Activated CD4-positive, alpha-beta T cell treated with anti-CD3 and anti-CD28 coated beads, Interleukin-2, amount 10 ng/mL, durations not matched to agents 7 days and 5 days (primary cell): Measurements from ENCODE around the gene TLCD1. TPM values are rescaled to one million over a fixed set of nuclear protein-coding genes. Genes with fewer than 3 reads are reported as not detected.
"Not testable (repeated sequence)": the region's sequence is repeated elsewhere in the genome, so short reads cannot be mapped to it uniquely, and the experiment has no call there.

Experiments
- CTCF ChIA-PET: fragments of 350-600 bp; sonication (Branson Sonifier 250); formaldehyde crosslinking; loops from one replicate; lab custom pipeline; 2021; ENCODE audit warnings: antibody characterized with exemption; lab: Charles Lee
- POLR2A ChIA-PET: fragments of 350-600 bp; sonication (Branson Sonifier 250); formaldehyde crosslinking; loops from one replicate; lab custom pipeline; 2021; ENCODE audit warnings: antibody characterized with exemption; lab: Charles Lee
- DNase-seq: peaks from one replicate; pipeline ENCODE4 v3.0.0-alpha.2; 2020
- H3K27ac Mint-ChIP-seq: one replicate; pipeline ENCODE4 v1.8.0; 2021; ENCODE audit warnings: mild to moderate bottlenecking, moderate library complexity, mixed read lengths
- H3K27me3 Mint-ChIP-seq: one replicate; pipeline ENCODE4 v1.8.0; 2021; ENCODE audit warnings: mixed read lengths
- H3K36me3 Mint-ChIP-seq: one replicate; pipeline ENCODE4 v1.8.0; 2021; ENCODE audit warnings: low read depth, mixed read lengths
- H3K4me1 Mint-ChIP-seq: one replicate; pipeline ENCODE4 v1.8.0; 2021; ENCODE audit warnings: mixed read lengths
- H3K4me3 Mint-ChIP-seq: one replicate; pipeline ENCODE4 v1.8.0; 2021; ENCODE audit warnings: mild to moderate bottlenecking, moderate library complexity, mixed read lengths
- H3K9me3 Mint-ChIP-seq: one replicate; pipeline ENCODE4 v1.8.0; 2021; ENCODE audit warnings: mixed read lengths
- total RNA-seq, 2 experiments: library from RNA; stranded (reverse); gene quantifications; one replicate each; pipeline ENCODE4 v1.2.3, GENCODE V29; 2021

The TLCD1 gene
- total RNA-seq, 2 experiments from 2014 or later, result 2.1 to 2.3 TPM

DNA sequence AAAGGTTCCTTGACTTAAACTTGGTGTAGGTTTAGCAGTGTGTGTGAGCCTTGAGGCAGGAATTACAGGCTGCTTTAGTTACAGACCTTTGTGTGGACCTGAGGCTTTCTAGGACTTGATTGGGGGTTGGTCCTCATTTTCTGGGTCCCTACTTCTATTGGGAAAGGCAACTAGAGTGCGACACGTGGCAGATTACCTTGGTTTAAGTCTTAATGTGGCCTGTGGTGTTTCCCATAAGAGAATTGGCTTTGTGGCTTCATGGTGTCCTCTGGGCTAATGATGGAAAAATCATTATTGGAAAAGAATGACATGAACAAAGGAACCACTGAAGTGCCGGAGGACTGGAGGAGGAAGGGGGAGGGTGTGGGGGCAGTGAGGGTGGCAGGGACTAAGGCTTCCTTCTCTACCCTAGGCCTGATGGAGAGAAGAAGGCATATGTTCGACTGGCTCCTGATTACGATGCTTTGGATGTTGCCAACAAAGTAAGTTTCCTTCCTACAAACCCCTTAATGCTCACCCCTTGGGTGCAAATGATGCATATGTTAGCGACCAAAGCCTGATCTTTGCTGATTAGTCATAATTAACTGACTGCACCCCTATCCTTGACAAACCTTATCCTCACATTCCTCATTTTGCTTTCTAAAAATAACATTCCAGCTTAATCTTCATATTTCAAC lies 2.7 kb downstream of the TLCD1 start:
- H3K27ac Mint-ChIP-seq, result peak overlapping the region; percentile 71
- ChIA-PET CTCF (interaction anchor here (1.1 kb wide), 1 partner anchor 27 kb away, joined by 3 read pairs; no protein-coding TSS in a partner anchor), POLR2A (no interaction called here)
- no peak for DNase-seq
- H3K4me1 Mint-ChIP-seq, result peaks cover 77% of the 10 kb centered on the region
- peaks cover 51% of the 10 kb centered on the region for H3K36me3 Mint-ChIP-seq
- no peaks in the 10 kb centered on the region for H3K27me3 Mint-ChIP-seq
- no peaks in the 10 kb centered on the region for H3K9me3 Mint-ChIP-seq
- H3K4me3 Mint-ChIP-seq, result no peak overlapping the region

DNA sequence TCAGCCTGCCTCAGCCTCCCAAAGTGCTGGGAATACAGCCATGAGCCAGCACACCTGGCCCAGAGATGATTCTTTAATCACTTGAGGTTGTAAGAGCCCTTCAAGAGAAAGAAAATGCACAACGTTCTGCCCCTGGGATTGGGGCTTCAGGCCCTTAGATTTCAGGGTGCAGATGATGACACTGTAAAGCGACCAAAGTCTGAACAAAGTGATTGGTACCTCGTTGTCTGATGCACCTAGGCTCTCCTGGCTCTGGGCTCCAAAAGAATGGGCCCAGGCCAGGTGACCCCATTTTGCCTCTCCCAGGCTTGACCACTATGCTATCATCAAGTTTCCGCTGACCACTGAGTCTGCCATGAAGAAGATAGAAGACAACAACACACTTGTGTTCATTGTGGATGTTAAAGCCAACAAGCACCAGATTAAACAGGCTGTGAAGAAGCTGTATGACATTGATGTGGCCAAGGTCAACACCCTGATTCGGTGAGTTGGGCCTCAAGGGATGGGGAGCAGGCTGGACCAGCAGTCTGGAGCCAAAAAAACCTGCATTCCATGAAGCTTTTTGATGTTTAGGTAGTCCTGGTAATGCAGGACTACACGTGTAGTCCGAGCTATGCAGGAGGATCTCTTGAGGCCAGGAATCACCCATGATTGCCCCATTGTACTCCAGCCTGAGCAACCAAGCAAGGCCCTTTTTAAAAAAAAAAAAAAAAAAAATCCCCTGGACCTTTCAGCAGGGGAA lies 3.4 kb downstream of the TLCD1 start:
- POLR2A ChIA-PET, result no interaction called here
- no peak for DNase-seq
- Mint-ChIP-seq H3K4me1 (peaks cover 77% of the 10 kb centered on the region), H3K4me3 (peak overlapping the region; percentile 95), H3K27ac (peak overlapping the region; percentile 44), H3K27me3 (no peaks in the 10 kb centered on the region), H3K9me3 (no peaks in the 10 kb centered on the region), H3K36me3 (peaks cover 51% of the 10 kb centered on the region)
- CTCF ChIA-PET, result interaction anchor here (0.7 to 2.4 kb wide), 2 partner anchors 22 to 230 kb away, joined by 3 to 7 read pairs; no protein-coding TSS in a partner anchor

DNA sequence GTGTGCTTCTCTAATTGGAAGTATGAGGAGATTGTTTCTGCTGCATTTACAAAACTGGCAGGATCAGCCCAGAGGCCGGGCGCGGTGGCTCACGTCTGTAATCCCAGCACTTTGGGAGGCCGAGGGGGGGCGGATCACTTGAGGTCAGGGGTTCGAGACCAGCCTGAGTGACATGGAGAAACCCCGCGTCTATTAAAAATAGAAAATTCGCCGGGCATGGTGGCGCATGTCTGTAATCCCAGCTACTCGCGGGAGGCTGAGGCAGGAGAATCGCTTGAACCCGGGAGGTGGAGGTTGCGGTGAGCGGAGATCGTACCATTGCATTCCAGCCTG lies 5.1 kb downstream of the TLCD1 start:
- not testable (repeated sequence) for H3K27me3 Mint-ChIP-seq, DNase-seq, H3K9me3 Mint-ChIP-seq
- H3K4me1 Mint-ChIP-seq, result peaks cover 65% of the 10 kb centered on the region
- ChIA-PET CTCF (interaction anchor here (0.6 to 2.4 kb wide), 4 partner anchors 8 to 30 kb away, joined by 3 to 19 read pairs (median 6); partner anchors contain the start of genes NEK8 and PROCA1), POLR2A (interaction anchor here (1.8 kb wide), 1 partner anchor 7 kb away, joined by 12 read pairs; the partner anchor contains the start of gene NEK8)
- peaks cover 51% of the 10 kb centered on the region for H3K36me3 Mint-ChIP-seq
- H3K27ac Mint-ChIP-seq, result peak overlapping the region; percentile 97
- peak overlapping the region; percentile 95 for H3K4me3 Mint-ChIP-seq

DNA sequence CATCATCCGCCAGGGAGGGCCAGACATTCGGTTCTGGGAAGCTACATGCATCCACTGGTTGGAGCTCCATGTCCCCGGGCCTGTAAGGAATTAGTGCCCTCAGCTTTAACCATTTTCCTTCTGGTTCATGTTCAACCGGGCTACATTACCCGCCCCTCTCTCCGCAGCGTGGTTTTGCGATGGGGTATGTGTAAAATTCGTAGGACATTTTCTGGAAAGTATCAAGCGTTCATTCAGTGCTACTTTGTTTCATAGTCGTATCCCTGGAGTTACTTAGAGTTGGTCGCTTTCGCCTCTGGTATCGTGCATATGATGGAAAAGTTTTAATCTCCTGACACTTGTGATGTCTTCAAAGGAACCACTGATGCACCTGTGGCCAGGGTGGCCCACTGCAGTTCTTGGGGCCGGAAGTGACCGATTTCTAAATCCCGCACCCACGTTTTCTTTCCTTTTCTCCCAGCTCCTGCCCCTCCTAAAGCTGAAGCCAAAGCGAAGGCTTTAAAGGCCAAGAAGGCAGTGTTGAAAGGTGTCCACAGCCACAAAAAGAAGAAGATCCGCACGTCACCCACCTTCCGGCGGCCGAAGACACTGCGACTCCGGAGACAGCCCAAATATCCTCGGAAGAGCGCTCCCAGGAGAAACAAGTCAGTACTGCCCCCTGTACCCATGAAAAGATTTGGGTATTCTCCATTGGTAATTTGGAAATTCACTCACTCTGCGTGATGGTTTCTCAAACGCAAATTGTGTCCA lies 5.6 kb downstream of the TLCD1 start:
- ChIA-PET POLR2A (interaction anchor here (1.1 to 1.8 kb wide), 2 partner anchors 8 to 231 kb away, joined by 10 to 12 read pairs; partner anchors contain the start of genes NEK8 and PHF12), CTCF (interaction anchor here (0.6 to 2.5 kb wide), 10 partner anchors 8 to 233 kb away, joined by 3 to 19 read pairs (median 6); partner anchors contain the start of genes NEK8, PHF12 and PROCA1)
- Mint-ChIP-seq H3K4me1 (peaks cover 61% of the 10 kb centered on the region), H3K36me3 (peaks cover 51% of the 10 kb centered on the region), H3K27me3 (peaks cover 6% of the 10 kb centered on the region), H3K9me3 (no peaks in the 10 kb centered on the region), H3K4me3 (peak overlapping the region; percentile 95), H3K27ac (peak overlapping the region; percentile 97)
- DNase-seq, result peak; percentile 47

DNA sequence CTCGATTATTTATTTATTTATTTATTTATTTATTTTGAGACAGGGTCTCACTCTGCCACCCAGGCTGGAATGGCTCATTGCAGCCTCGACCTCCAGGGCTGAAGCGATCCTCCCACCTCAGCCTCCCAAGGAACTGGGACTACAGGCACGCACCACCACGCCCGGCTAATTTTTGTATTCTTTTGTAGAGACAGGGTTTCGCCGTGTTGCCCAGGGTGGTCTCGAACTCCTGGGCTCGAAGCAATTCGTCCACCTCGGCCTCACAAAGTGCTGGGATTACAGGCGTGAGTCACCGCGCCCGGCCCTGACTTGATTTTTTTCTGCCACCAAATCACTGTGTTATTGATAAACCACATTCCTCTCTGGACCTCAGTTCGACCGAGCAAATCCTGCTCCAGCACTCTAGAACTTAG lies 7.0 kb downstream of the TLCD1 start:
- ChIA-PET POLR2A (interaction anchor here (0.7 to 1.8 kb wide), 6 partner anchors 8 to 233 kb away, joined by 3 to 12 read pairs (median 4); partner anchors contain the start of genes NEK8, PHF12, PIGS and SDF2), CTCF (interaction anchor here (0.6 to 2.5 kb wide), 10 partner anchors 8 to 234 kb away, joined by 3 to 19 read pairs (median 6); partner anchors contain the start of genes NEK8, PHF12 and PROCA1)
- Mint-ChIP-seq H3K27me3 (peaks cover 13% of the 10 kb centered on the region), H3K36me3 (peaks cover 39% of the 10 kb centered on the region), H3K27ac (peak overlapping the region; percentile 97), H3K4me3 (peak overlapping the region; percentile 95), H3K9me3 (no peaks in the 10 kb centered on the region), H3K4me1 (peaks cover 47% of the 10 kb centered on the region)
- no peak for DNase-seq

DNA sequence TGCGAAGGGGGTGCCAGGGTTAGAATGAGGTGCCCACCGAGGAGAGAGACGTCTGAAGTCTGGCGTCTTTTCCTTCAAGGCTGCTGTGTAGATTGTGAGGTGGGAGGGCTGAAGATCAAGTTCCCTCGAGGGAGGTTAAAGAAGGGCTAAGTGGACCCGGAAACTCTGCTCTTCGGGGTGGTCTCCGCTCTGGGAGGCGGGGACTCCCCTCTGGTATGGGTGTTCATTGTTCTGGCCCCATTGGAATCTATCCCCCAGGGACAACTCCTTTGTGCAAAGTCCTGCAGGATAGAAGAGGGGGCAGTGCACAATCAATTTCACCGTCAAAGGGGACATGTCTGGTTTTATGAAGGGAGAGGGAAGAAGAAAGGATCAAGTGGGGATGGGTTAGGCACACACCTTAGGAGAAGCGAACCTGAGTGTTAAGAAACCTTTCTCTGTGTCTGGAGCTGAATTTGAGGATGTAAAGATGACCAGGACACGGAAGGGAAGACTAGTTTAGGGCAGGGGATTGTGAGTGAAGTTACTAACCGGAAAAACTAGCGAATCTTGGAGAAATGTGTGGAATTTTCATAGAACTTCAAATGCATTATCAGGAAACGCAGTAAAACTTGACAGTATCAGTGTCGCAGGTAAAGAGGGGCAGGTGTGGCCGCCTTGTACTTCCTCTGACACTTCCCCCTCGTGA lies 7.6 kb downstream of the TLCD1 start:
- Mint-ChIP-seq H3K36me3 (peaks cover 34% of the 10 kb centered on the region), H3K27me3 (peaks cover 13% of the 10 kb centered on the region), H3K9me3 (no peaks in the 10 kb centered on the region), H3K4me3 (peak overlapping the region; percentile 70), H3K4me1 (peaks cover 42% of the 10 kb centered on the region), H3K27ac (peak overlapping the region; percentile 82)
- CTCF ChIA-PET, result interaction anchor here (2.5 kb wide), 1 partner anchor 31 kb away, joined by 13 read pairs; no protein-coding TSS in a partner anchor
- no peak for DNase-seq
- POLR2A ChIA-PET, result interaction anchor here (1.0 kb wide), 1 partner anchor 57 kb away, joined by 3 read pairs; the partner anchor contains the start of genes SDF2 and SUPT6H

DNA sequence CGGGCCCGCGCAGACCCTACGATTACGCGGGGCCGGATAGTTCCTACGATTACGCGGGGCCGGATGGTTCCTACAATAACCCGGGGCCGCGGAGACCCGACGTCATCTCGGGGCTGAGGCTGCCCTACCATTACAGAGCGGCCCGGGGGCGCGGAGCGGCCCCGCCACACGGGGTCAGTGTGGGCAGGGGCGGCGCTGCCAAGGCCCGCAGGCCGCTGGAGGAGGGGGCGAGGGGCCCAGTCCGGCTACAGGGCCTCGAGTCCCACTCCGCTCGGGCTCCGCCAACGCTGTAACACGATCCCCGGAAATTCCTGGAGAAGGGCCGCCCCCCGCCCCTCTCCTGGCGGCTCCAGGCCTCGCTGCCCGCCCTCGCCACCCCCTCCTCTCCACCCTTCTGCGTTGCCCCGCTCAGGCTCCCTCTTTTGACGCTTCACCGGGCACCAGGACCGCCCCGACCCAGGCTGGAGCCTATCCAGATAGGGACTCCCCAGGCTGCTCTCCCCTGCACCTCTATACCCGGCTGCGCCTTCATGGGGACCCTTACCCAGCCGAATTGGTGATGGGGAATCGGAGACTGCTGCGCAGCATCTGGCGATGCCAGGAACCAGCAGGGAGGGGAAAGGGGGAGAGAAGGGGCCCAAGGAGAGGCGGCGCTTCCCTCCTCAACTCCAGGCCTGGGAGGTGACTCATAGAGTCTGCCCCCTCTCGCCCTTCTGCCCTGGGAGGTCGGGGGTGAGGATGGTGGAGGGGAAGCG lies 8.3 kb downstream of the TLCD1 start, which contains the start of gene RAB34:
RAB34 (minus strand) TSS at position 291 of the 755 bp plus-strand sequence. CDS start 602 bp downstream, outside the sequence.
- POLR2A ChIA-PET, result no interaction called here
- peaks cover 13% of the 10 kb centered on the region for H3K27me3 Mint-ChIP-seq
- peaks cover 38% of the 10 kb centered on the region for H3K4me1 Mint-ChIP-seq
- peak within 1 kb of the TSS; percentile 70 for H3K4me3 Mint-ChIP-seq
- CTCF ChIA-PET, result interaction anchor here (2.5 to 7.7 kb wide), 2 partner anchors 10 to 32 kb away, joined by 13 to 69 read pairs; partner anchors contain the start of genes NEK8 and TLCD1
- peaks cover 28% of the 10 kb centered on the region for H3K36me3 Mint-ChIP-seq
- no peak for DNase-seq
- H3K27ac Mint-ChIP-seq, result peak within 1 kb of the TSS; percentile 82
- H3K9me3 Mint-ChIP-seq, result no peaks in the 10 kb centered on the region

DNA sequence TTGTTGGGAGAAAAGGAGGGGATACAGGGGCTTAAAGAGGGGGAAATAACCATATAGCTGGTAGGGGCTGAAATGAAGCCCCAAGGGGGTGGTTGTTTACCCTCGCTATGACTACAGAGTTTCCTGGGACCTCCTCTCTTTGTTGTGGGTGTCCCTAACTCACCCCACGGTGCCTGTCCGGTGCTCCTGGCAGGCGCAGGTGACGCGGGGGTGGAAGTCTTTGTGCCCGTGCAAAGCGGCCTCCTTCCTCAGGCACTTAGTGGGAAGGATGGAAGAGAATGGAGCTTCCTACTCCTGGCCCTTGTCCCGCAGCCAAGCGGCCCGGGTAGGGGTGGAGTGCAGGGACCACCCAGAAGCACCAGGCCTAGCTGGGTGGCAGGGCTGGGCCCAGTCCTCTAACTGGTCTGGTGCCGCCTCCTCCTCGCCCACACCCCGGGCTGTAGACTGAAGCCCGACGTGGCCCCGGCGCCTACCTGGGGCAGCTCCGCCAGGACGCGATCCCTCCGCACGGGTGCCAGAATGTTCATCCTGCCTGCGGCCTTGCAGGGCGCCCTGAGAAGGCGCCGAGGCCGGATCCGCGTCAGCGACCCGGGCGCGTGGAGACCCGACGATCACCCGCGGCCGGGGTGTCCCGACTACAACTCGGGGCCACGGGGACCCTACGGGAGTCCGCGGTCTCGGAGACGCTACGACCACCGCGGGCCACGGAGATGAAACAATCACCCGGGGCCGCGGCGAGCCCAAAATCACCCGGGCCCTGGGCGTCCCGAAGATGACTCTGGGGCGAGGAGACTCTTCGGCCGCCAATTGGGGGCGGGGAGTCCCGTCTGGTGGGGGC lies 9.1 kb downstream of the TLCD1 start:
- Mint-ChIP-seq H3K27me3 (peaks cover 13% of the 10 kb centered on the region), H3K9me3 (no peaks in the 10 kb centered on the region), H3K36me3 (peaks cover 20% of the 10 kb centered on the region), H3K4me1 (peaks cover 36% of the 10 kb centered on the region), H3K4me3 (peak overlapping the region; percentile 60), H3K27ac (no peak overlapping the region)
- ChIA-PET POLR2A (no interaction called here), CTCF (interaction anchor here (0.9 to 7.7 kb wide), 3 partner anchors 9 to 70 kb away, joined by 3 to 69 read pairs (median 4); partner anchors contain the start of genes NEK8 and TLCD1)
- no peak for DNase-seq

DNA sequence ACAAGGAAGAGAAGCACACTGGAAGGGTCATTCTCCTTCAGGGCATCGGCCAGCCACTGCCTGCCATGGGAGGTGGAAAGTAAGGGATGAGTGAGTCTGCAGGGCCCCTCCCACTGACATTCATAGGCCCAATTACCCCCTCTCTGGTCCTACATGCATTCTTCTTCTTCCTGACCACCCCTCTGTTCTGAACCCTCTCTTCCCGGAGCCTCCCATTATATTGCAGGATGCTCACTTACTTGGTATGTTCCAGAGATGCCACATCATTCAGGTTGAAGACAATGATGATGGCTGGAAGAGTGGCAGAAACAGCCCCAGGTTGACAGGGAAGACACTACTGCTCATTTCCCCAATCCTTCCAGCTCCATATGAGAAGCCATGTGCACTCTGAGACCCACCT lies 10.8 kb downstream of the TLCD1 start:
- Mint-ChIP-seq H3K36me3 (peaks cover 5% of the 10 kb centered on the region), H3K27ac (no peak overlapping the region), H3K9me3 (no peaks in the 10 kb centered on the region), H3K4me1 (peaks cover 35% of the 10 kb centered on the region), H3K27me3 (peaks cover 13% of the 10 kb centered on the region), H3K4me3 (no peak overlapping the region)
- DNase-seq, result no peak
- ChIA-PET CTCF (interaction anchor here (1.0 to 7.7 kb wide), 5 partner anchors 12 to 250 kb away, joined by 3 to 69 read pairs (median 4); partner anchors contain the start of genes NEK8 and TLCD1), POLR2A (no interaction called here)

DNA sequence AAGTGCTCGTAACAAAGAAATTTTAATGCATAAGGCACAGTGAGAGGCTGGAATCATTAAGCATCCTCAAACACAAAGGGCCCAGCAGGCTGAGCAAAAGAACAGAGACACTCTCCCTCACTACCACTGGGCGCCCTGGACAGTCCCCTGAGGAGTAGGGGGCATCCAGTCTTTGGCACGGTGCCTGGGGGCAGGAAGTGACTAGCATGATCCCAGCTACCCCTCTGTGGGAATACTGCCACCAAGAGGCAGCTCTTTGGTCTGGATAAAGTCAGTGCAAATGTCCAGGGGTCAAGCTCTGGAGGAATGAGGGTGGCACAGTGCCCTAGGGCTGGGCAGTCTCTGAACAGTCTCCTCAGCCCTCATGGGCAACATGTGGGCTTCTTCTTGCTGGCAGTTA lies 11.8 kb downstream of the TLCD1 start:
- no peak overlapping the region for H3K4me3 Mint-ChIP-seq

More for the DNA sequence above, 11.8 kb downstream of the TLCD1 start:
- Mint-ChIP-seq H3K36me3 (no peaks in the 10 kb centered on the region), H3K27ac (peak overlapping the region; percentile 13), H3K4me1 (peaks cover 33% of the 10 kb centered on the region), H3K27me3 (peaks cover 13% of the 10 kb centered on the region), H3K9me3 (no peaks in the 10 kb centered on the region)
- ChIA-PET POLR2A (no interaction called here), CTCF (interaction anchor here (1.0 to 7.7 kb wide), 2 partner anchors 13 to 51 kb away, joined by 3 to 69 read pairs; partner anchors contain the start of genes NEK8 and TLCD1)
- no peak for DNase-seq
